ENCODE results near the gene TSSC4.
A peak's percentile ranks its signal among the peaks of the same experiment; 100 is the strongest.

The TSSC4 gene

DNA sequence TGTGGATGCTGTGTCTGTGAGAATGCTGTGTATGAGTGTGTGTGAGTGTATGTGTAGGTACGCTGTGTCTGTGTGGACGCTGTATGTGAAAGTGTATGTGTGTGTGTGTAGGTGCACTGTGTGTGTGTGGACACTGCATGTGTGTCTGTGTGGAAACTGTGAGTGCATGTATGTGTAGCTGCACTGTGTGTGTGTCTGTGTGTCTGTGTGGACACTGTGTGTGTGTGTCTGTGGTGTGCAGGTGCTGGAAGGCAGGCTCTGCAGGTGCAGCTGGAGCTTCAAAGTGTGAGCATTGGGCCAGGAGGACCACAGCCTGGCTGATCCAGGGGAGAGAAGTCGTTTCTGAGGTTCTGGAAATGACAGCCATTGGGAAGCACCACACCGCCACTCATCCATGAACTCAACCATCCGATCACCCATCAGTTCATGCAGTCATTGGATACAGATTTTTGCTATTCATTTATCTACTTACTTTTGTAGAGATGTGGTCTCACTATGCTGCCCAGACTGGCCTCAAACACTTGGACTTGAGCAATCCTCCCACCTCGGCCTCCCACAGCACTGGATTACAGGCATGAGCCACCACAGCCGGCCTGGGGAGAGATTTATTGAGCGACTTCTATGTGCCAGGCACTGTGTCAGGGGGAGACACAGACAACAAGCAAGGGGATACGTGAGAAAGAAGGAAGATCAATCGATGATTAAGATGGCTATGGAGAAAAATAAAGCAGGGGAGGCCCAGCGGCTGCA is 34.1 kb downstream of the TSSC4 start:
- DNase-seq (ENCODE audit: low read depth), result no peak

DNA sequence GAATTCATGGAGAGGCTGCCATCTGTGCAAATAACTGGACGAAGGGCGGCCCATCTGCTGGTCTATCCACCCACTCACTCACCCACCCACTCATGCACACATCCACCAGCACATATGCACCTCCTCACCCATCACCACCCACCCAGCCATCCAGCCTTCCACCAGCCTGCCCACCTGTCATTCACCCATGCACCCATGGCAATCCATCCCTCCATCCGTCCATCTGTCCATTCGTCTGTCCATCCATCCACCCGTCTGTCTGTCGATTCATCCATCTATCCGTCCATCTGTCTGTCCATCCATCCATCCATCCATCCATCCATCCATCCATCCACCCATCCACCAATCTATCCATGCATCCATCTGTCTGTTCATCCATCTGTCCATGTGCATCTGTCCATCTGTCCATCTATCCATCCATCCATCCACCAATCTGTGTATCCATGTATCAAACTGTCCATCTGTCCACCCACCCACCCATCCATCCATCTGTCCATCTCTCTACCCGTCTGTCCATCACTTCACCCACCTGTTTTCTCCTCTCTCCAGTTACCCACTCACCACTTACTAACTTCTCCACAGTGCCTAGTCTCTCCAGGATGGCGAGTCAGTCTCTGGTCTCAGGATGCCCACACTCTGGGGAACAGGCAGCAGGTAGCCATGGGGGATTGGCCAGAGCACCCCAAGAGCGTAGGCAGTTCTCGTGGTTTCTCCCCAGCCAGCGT is 34.9 kb downstream of the TSSC4 start:
- no peak for DNase-seq (ENCODE audit: low read depth)

DNA sequence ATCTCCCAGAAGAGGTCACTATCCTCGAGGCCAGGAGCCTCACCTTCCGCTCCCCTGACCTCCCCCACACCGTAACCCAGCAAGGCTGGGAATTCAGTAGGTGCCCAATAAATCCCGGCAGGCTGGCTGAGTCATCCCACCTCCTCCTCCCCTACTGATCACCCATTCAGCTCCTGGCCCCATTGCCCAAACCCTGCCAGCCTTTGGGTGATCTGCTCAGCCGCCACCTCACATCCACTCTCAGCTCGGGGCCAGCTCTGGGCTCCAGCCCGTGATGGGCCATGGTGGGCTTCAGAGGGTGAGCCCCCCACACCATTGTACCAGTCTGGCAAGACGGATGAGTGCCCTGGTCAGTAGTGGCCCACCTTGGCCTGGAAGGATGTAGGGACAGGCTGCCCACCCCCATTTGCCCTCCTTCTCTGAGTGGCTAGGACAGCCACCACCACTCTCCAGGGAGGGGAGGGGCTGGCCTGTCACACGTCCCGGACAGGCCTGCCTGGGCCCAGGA is 35.5 kb downstream of the TSSC4 start:
- no peak for DNase-seq (ENCODE audit: low read depth)

DNA sequence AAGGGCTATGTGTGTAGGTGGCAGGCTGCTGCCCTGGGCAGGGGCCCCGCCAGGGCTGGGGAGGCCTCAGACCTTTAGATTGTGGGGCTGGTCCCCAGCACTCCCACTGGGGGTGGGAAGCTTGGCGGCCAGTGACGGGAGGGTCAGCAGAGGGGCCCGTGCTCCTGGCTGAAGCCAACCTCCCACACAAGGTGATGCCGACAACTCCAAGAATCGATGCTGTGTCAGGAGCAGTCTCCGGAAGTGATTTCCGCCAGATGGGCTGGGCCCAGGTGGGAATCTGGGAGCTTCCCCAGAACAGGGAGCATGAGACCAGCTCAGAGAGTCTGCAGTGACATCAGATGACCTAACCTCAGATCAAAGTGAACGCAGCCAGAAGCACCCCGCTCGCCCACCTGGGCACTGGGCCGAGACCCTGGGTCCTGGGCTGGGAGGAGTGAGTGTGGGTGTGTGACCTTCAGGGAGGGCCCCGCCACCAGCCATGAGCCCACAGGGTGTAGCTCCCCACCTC is 36.0 kb downstream of the TSSC4 start:
- DNase-seq (ENCODE audit: low read depth), result no peak

DNA sequence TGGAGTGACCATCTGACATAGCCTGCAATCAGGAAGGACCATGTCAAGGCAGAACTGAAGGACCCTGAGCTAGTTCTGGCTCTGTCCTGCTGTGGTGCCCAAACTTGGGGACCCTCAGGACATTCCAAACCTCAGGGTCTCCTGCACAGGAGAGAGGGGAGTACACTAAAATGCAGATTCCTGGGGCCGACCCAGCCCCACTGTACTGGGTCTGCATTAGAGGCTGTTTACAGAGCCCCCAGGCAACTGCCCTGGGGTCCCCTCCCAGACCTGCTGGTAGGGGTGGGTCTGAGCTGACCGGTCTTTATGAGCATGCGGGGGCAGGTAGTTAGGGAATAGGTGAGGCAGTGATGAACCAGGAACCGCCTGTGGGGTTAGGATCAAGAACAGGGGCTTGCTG is 37.0 kb downstream of the TSSC4 start:
- DNase-seq (ENCODE audit: low read depth), result no peak

DNA sequence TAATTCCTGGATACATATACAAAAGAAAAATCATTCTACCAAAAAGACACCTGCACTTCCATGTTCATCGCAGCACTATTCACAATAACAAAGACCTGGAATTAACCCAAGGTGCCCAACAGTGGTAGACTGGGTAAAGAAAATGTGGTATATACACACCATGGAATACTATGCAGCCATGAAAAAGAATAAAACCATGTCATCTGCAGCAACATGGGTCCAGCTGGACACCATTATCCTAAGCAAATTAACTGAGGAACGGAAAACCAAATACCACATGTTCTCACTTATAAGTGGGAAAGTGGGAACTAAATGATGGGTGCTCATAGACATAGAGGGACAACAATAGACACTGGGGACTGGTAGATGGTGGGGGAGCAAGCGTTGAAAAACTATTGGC is 39.3 kb downstream of the TSSC4 start:
- DNase-seq (ENCODE audit: low read depth), result no peak

DNA sequence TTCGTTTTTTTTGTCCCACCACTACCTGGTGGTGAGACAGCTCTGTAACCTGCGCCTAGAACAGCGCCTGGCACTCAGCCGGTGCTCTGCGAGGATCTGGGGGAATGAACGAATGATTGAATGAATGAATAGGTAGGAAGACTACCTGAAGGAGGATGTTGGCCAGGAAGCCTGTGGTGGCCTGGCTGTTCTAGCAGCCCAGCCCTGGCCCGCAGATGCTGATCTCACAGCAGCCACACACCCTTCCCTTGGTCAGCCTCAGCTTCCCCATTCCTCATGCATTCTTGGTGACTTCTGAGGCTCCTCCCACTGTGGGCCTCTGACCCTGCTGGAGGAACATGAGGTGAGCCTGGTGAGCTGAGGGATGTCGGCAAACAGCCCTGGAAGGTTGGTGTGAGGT is 40.1 kb downstream of the TSSC4 start:
- no peak for DNase-seq (ENCODE audit: low read depth)

DNA sequence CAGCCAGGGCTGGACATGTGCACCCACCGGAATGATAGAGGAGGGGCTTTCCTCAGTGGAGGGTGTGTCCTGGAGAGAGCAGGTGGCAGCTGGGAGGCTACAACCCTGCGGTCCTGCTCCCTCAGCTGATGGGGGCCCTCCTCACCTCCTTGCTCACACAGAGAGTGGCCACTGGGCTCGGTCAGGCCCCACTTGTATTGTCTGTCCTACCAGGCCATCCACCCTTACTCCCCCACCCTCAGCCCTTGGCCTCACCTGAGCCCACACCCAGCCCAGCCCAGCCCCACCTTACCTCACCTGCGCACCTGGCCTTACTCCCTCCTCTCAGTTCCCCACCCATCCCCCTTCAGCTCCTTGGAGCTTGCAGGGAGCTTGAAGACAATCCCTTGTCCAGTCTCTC is 40.6 kb downstream of the TSSC4 start:
- no peak for DNase-seq (ENCODE audit: low read depth)

DNA sequence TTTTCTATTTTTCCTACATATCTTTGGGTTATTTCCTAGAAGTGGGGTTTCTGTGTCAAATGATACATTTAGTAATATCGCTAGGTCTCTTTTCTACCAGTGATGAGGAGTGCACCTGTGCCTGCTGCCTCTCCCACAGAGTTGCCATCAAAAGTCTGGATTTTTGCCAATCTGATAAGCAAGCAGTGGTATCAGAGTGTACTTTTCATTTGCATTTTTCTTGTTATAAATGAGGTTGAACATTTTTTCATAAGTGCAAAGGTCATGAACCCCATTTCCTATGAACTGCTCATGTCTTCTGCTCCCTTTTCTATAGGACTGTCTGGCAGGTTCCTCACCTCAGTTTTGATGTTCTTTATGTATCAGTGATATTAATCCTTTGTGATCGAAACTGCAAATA is 42.0 kb downstream of the TSSC4 start:
- no peak for DNase-seq (ENCODE audit: low read depth)

DNA sequence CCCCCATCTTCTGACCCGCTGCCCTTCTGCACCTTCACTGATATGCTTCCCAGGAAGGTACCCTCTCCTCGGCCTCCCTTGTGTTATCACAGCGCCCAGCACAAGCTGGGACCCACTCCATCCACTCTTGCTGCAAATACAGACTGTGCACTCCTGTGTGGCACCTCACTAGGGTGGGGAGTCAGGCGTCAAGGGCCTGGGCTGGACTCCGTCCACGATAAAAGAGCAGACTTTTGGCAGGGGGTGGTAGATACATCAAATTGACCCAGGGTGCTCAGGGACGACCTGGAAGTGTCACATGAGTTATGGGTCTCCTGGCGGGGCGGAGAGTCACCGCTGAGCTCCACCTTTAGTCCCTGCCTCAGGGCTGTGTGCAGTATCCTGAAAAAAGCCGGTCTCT is 42.9 kb downstream of the TSSC4 start:
- DNase-seq (ENCODE audit: low read depth), result no peak

DNA sequence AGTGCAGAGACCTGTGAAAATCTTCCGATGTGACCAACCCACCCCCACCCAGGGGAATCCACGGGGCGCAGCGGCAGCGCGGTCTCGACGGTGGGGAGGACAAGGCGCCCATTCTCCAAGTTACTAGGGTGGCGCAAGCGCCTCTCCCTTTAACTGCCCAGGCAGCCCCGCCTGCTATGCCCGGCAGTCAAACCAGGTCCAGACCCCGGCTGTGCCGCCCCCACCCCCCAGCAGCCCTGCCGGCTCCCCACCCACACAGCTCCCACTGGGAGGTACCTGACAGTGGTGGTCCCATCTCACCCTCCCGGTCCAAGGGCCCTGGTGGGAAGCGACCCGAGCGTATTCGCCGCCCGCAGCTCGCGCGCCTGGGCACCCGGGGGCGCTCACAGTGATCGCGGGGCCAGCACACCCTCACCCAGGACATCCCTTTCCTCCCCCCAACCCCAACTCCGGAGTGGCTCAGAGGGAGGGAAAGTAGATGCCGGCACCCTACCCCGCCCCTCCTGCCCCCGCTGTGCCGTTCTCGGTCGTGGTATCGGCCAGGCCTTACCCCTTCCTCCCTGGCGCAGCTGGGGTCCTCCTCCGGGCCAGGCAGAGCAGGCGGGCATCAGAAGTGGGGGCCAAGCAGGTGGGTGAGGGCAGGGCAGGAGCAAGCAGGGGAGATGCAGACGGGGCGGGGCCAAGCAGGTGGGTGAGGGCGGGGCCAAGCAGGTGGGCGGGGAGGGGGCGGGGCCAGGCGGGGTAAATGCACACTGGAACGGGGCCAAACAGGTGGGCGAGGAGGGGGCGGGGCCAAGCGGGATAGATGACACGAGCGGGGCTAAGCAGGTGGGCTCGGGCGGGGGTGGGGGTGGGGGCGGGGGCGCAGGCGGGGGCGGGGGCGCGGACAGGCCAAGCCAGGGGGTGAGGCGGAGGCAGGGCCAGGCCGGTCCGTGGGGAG is 43.6 kb downstream of the TSSC4 start, which contains the start of gene TRPM5:
Gene TRPM5 (minus strand): TSS at position 634 of the 940 bp plus-strand sequence. CDS start 21,478 bp downstream, outside the sequence.
- DNase-seq (ENCODE audit: low read depth), result peak; percentile 65

DNA sequence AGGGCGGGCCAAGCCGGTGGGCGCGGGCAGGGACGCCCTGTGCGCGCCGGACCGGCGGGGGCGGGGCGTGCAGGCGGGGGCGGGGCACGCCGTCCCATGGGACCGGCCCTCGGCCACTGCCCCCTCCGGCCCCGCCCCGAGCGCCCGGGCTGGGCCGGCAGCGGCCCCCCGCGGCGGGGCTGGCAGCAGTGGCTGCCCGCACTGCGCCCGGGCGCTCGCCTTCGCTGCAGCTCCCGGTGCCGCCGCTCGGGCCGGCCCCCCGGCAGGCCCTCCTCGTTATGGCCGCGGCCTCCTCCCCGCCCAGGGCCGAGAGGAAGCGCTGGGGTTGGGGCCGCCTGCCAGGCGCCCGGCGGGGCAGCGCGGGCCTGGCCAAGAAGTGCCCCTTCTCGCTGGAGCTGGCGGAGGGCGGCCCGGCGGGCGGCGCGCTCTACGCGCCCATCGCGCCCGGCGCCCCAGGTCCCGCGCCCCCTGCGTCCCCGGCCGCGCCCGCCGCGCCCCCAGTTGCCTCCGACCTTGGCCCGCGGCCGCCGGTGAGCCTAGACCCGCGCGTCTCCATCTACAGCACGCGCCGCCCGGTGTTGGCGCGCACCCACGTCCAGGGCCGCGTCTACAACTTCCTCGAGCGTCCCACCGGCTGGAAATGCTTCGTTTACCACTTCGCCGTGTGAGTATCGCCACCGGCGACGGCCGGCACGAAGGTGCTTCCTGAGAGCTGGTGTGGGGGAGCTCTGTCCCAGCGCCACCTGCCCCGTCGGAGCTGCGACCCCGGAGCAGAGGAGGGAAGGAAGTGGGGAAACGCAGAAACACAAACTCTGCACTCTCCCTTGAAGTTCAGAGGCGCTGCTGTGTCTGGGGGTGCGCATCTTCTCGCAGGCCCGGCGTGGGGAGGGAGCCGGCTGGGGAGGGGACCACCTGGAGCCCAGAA is 44.5 kb downstream of the TSSC4 start, which contains the start of gene KCNQ1:
Gene KCNQ1 (plus strand): TSS at position 188 of the 925 bp plus-strand sequence. CDS start 91 bp downstream, at position 279.
- no peak for DNase-seq (ENCODE audit: low read depth)

DNA sequence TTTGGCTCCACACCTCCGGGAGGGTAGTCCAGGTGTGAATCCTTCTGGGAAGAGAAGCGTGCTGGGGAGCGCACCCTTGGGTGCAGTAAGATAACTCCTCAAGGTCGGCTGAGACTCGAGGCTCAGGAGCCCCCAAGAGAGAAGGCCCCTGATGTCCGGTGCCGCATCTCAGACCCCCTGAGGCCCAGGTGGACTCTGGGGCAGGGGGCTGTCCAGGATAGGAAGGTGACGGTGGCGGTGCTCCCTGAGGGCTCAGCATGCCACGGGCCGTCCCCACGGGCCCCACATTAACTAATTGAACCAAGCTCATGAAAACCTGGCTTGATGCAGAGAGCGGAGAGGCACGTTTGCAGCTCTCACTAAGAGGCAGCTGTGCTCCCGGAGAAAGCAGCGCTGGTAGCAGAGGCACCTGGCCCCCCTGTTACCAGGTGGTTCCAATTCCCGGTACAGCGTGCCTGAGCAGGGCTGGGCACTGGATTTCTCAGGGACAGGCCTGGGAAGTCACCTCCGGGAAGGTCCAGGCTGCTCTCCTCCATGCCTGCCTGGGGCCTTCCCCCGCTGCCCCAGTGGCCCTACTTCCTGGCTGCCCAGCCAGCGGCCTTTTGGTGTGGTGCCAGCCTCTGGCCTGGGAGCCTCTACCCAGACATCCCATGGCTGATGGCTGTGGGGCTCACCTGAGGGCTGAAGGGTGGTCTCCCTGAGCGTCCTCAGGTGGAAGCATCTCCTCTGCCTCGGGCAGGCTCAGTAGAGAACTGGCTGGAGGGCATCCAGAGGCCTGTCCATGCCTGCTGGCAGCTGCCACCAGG is 45.4 kb downstream of the TSSC4 start:
- DNase-seq (ENCODE audit: low read depth), result no peak

DNA sequence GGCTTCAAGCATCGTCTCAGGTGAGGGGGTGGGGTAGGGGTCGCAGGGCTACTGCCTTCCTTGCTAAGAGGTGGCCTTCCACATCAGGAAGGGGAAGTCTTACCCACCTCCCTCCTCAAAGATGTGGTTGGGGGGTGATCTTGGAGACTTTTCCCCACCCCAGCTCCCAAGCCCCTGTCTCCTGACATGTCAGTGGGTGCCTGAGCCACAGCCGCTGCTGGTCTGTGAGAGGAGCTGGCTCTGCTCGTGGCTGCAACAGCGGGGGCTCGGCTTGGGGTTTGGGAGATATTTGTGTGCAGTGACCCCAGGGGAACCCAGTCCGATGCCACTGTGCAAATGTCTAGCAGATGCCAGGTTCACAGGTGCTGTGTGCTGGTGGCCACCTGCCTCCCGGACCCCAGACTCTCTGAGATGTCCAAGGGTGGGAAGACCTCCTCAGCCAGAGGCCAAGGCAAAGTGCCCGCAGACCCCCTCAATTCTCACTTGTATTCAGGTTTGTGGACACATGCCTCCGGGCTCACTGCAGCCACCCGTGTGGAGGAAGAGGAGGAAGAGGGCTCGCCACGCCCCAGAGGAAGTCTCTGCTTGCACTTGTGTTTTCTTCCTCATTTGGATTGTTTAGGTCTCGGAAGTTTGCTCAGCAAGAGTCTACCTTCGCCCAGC is 46.2 kb downstream of the TSSC4 start:
- no peak for DNase-seq (ENCODE audit: low read depth)

DNA sequence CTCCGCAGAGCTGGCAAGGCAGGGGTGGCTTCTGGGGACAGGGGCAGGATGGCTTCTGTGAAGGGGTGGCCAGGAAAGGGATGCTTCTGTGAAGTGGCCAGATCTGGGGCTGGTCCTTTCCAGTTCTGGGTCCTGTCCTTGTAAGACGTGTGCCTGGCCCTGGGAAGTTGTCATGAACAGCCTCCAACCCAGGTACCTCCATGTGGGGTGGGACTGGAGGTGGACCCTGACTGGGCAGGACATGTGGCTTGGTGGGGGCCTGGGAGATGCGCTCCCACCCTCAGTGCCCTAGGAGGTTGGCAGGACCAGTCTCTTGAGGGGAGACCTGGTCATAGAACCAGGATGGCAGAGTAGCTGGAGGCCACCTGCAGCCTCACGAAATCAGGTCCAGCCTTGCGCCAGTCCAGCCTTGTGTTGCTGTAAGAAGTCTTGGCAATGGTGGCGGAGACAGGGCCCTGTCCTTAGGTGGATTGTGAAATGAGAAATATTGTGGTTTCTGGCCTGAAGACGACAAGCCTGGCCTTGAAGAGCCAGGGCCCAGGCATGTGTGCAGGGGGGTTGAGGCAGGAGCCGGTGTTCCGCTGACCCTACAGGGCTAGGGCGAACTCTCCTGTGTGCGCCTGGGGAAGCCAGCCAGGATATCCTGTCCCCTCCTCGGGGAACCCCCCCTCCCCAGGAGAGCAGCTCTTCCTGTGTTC is 46.9 kb downstream of the TSSC4 start:
- no peak for DNase-seq (ENCODE audit: low read depth)

DNA sequence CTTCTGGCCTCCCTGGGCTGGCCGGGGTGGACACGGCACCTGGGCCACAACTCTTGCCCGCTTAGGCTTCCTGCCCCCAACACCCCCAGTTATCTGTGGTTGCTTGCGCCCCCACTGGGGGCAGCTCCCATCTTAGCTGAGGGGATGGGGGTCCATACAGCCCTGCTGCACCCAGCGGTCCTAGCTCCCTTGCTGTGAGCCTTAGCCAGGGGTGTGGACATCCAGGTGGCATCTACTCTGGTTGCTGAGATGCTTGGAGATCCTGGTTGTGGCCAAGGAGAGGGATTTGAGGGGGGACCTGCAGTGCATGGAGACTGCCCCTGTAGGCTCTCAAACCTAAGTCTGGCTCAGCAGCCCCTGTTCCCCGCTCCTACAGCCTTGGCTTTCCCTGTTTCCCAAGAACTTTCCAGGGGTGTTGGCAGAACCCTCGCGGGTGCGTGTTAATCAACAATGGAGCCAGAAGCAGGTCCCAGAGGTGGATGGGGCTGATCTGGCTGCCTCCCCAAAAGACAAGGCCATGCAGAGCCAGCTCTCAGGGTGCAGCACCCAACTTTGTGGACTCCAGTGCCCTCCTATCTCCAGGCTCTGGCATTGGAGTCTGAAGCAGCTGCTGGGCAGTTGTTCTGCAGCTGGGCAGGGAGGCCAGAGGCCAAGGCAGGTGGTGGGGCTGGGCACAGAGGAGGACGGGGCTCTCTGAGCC is 47.6 kb downstream of the TSSC4 start:
- no peak for DNase-seq (ENCODE audit: low read depth)

DNA sequence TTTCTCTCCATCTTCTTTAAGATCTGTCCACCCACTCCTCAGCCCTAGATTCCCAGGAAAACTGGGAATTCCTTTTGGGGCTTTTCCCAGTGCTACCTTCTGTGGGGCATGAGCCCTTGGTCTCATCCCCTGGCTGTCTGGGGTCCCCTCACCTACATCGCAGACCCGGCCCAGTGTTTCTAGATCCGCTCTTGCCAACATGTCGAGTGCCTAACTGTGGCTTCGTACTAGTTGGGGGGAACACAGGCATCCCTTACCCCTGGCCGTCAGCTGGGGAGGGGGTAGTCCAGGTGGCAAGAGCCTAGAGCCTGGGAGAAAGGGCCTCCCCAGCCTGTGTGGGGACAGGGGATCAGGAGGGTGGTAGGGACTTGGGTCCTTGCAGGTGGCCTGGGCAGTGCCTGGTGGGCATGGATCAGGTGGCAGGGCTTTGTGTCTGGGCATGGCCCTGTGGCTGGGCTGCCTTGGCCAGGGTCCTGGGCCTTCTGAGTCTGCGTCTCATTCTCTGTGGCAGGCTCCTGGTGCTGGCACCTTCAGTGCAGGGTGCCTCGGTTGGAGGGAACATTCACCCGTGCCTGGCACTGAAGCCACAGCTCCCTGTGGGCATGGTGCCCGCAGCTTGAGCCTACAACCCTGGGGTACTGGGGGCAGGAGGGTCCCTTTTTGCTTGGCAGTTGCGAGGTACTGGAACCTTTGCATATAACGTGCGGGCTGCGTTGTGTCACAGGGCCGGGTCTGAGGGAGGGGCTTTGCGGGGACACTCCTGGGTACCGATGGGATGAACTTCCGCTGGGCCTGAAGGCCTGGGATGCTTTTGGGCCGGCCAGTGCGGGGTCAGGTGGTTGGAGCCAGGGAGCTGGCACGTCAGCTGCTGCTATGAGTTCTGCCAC is 48.4 kb downstream of the TSSC4 start:
- no peak for DNase-seq (ENCODE audit: low read depth)
